A673 (cell line): ENCODE measurements around the gene NCAN. TPM values are rescaled to one million over a fixed set of nuclear protein-coding genes. Genes with fewer than 3 reads are reported as not detected.
A peak's percentile ranks its signal among the peaks of the same experiment; 100 is the strongest.

Source experiments
- BruUV-seq: library from RNA; stranded (reverse); fragments of 400-500 nt; replicated peaks from 2 replicates; lab custom pipeline; 2021; lab: Mats Ljungman, UMichigan
- CTCF ChIA-PET: fragments of 300-600 bp; sonication (Branson Sonifier 250); formaldehyde crosslinking; loops from one replicate; lab custom pipeline; 2022; ENCODE audit warnings: antibody characterized with exemption; lab: Charles Lee
- POLR2A ChIA-PET: fragments of 300-600 bp; sonication (Branson Sonifier 250); formaldehyde crosslinking; loops from one replicate; lab custom pipeline; 2022; ENCODE audit warnings: antibody characterized with exemption; ENCODE audit not compliant: low non-redundant PET; lab: Charles Lee
- DNase-seq: peaks from one replicate; pipeline ENCODE4 v3.0.0-alpha.2; 2015; ENCODE audit warnings: low spot score
- H3K27ac ChIP-seq: fragments of 200-600 bp; sonication (generic); 2 replicates; pipeline ENCODE4 v1.5.1; 2016; ENCODE audit warnings: mixed run types, low read depth, mild to moderate bottlenecking, mixed read lengths, antibody characterized with exemption, low read length; ENCODE audit not compliant: poor library complexity, severe bottlenecking
- H3K27me3 ChIP-seq: fragments of 200-600 bp; sonication (generic); replicated peaks from 2 replicates; pipeline ENCODE4 v1.6.1; 2017; ENCODE audit warnings: mixed run types, low read depth, mild to moderate bottlenecking, mixed read lengths, antibody characterized with exemption, low read length; ENCODE audit not compliant: insufficient read depth, poor library complexity
- H3K36me3 ChIP-seq: fragments of 200-600 bp; sonication (generic); 2 replicates; pipeline ENCODE4 v1.6.1; 2016; ENCODE audit warnings: mixed run types, mild to moderate bottlenecking, mixed read lengths, antibody characterized with exemption, low read length; ENCODE audit not compliant: insufficient read depth, poor library complexity, severe bottlenecking
- H3K4me1 ChIP-seq: fragments of 200-600 bp; sonication (generic); 2 replicates; pipeline ENCODE4 v1.6.1; 2017; ENCODE audit warnings: mixed run types, mild to moderate bottlenecking, mixed read lengths, antibody characterized with exemption, low read length; ENCODE audit not compliant: insufficient read depth, poor library complexity, severe bottlenecking
- H3K4me3 ChIP-seq: fragments of 200-600 bp; sonication (generic); 2 replicates; pipeline ENCODE4 v1.5.1; 2016; ENCODE audit warnings: low read depth, mixed run types, mild to moderate bottlenecking, mixed read lengths, low read length; ENCODE audit not compliant: poor library complexity, severe bottlenecking
- H3K9me3 ChIP-seq: fragments of 200-600 bp; sonication (generic); 2 replicates; pipeline ENCODE4 v1.6.1; 2016; ENCODE audit warnings: mixed run types, low read depth, mild to moderate bottlenecking, mixed read lengths, antibody characterized with exemption, low read length; ENCODE audit not compliant: poor library complexity, severe bottlenecking
- EZH2 ChIP-seq: fragments of 200-600 bp; sonication (generic); IDR thresholded peaks from 2 replicates; pipeline ENCODE4 v1.6.1; 2017; ENCODE audit warnings: borderline replicate concordance, low read depth, mild to moderate bottlenecking, mixed read lengths, antibody characterized with exemption, low read length; ENCODE audit not compliant: poor library complexity, severe bottlenecking
- intact Hi-C: fragments of 100-400 bp; cut with micrococcal nuclease; formaldehyde crosslinking; loops from one replicate; pipeline ENCODE4 v1.10.0; 2022; ENCODE audit not compliant: unreplicated experiment
- total RNA-seq: library from RNA; stranded (reverse); gene quantifications from 2 replicates; pipeline ENCODE4 v1.2.3, GENCODE V29; 2021
- TF ChIP-seq, protein P1 (sequence below): fragments of 300-800, 200-600 bp; sonication (generic); conservative IDR thresholded peaks from 2 replicates; pipeline ENCODE4 v1.5.1; 2017; ENCODE audit warnings: low read depth, mild to moderate bottlenecking, antibody characterized with exemption, low read length, moderate library complexity, mixed read lengths

NCAN gene
- total RNA-seq, 1 experiment from 2014 or later: not detected

DNA sequence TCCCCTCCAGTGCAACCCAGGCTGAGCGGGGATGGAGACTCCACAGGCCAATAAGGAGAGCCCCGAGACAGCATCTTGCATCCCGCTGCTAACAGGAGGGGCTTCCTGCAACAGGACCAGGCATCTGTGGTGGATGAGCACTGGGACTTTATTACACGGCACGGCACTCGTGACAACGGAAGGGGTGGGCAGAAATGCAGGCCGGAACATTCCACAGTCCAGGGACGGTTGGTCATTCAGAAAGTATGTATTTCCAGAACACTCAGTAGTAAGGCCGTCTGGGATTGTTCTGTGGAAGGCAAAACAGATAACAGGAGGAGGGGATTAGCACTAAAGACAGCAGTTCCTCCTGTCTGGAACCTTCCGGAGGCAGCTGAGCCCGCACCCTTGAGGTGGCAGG, 64.6 kb downstream of the NCAN start:
- ChIA-PET CTCF (no interaction called here), POLR2A (no interaction called here)
- no peak overlapping the region for H3K4me3 ChIP-seq
- H3K27me3 ChIP-seq: peaks cover 4% of the 10 kb centered on the region
- no peak for TF ChIP-seq EZH2
- TF ChIP-seq, protein P1, sequence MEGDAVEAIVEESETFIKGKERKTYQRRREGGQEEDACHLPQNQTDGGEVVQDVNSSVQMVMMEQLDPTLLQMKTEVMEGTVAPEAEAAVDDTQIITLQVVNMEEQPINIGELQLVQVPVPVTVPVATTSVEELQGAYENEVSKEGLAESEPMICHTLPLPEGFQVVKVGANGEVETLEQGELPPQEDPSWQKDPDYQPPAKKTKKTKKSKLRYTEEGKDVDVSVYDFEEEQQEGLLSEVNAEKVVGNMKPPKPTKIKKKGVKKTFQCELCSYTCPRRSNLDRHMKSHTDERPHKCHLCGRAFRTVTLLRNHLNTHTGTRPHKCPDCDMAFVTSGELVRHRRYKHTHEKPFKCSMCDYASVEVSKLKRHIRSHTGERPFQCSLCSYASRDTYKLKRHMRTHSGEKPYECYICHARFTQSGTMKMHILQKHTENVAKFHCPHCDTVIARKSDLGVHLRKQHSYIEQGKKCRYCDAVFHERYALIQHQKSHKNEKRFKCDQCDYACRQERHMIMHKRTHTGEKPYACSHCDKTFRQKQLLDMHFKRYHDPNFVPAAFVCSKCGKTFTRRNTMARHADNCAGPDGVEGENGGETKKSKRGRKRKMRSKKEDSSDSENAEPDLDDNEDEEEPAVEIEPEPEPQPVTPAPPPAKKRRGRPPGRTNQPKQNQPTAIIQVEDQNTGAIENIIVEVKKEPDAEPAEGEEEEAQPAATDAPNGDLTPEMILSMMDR: no peak
- intact Hi-C loops: no loop called here
- H3K36me3 ChIP-seq: peaks cover 24% of the 10 kb centered on the region
- no TSS peak for BruUV-seq
- no peak for DNase-seq
- no peak overlapping the region for H3K27ac ChIP-seq
- peaks cover 7% of the 10 kb centered on the region for H3K4me1 ChIP-seq
- no peaks in the 10 kb centered on the region for H3K9me3 ChIP-seq

DNA sequence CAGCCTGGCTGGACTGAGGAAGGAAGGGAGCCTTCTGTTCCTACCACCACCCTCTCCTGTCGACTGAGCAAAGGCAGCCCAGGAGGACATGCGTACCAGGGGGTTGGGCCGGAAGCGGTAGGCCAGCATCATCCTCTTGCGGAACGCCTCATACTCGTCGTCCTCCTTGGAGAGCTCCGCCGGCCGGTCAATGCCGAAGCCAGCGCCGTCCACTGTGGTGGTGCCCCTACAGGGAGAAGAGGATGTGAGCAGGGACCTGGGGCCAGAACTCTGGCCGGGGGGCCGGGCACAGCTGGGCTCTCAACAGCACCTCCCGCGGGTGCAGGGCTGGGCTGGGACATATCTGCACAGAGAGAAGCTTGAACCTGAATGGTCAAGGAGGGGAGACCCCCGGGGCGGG, 65.1 kb downstream of the NCAN start:
- H3K27ac ChIP-seq: no peak overlapping the region
- no peak for DNase-seq
- ChIA-PET CTCF (no interaction called here), POLR2A (no interaction called here)
- peaks cover 7% of the 10 kb centered on the region for H3K4me1 ChIP-seq
- intact Hi-C loops: no loop called here
- H3K4me3 ChIP-seq: no peak overlapping the region
- H3K27me3 ChIP-seq: peaks cover 4% of the 10 kb centered on the region
- BruUV-seq: no TSS peak
- H3K36me3 ChIP-seq: peaks cover 24% of the 10 kb centered on the region
- no peak for TF ChIP-seq EZH2
- TF ChIP-seq, protein P1: no peak
- H3K9me3 ChIP-seq: no peaks in the 10 kb centered on the region

DNA sequence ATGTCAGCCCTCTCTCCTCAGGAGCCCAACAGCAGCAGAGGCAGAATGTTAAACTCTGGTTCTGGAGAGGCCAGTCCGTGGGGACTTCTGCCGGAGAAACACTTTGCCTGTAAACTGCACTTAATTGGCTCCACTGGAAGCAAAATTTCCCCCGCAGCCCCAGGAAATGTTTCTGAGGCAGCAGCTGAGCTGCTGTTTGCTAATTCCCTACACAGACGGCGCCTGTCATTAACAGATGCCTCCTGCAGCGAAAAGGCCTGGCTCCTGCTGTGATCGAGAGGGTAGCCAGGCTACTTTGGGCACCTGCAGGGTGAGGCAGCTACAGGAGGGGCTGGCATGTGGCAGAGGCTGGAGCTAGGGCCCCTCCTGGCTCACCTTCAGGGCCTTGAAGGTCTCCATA, 66.6 kb downstream of the NCAN start:
- DNase-seq: peak; percentile 68
- POLR2A ChIA-PET: no interaction called here
- Histone ChIP-seq H3K27ac (no peak overlapping the region), H3K4me1 (peaks cover 7% of the 10 kb centered on the region), H3K36me3 (peaks cover 24% of the 10 kb centered on the region), H3K9me3 (no peaks in the 10 kb centered on the region), H3K27me3 (peaks cover 3% of the 10 kb centered on the region), H3K4me3 (no peak overlapping the region)
- BruUV-seq: no TSS peak
- no peak for TF ChIP-seq EZH2
- TF ChIP-seq, protein P1: no peak
- intact Hi-C loops: no loop called here
- CTCF ChIA-PET: no interaction called here
